Left lung (tissue), 10 donors: Measurements from ENCODE around the gene APOBEC4. TPM values are rescaled to one million over a fixed set of nuclear protein-coding genes. Genes with fewer than 3 reads are reported as not detected.

Experiments
- ATAC-seq: fragments of 200-7000 bp; cut with Tn5 transposase; one replicate; pipeline ENCODE4 v1.9.1; 2020; ENCODE audit warnings: moderate library complexity
- DNase-seq, 4 donors: peaks; one replicate each; pipeline ENCODE4 v3.0.0-alpha.2; 2013 to 2020
- H3K27ac ChIP-seq, 2 donors: fragments of 200-600 bp; sonication (generic) in 1 of 2; one replicate each; pipeline versions ENCODE4 v1.5.0 to v1.8.0; 2020 to 2021
- H3K27me3 ChIP-seq, 2 donors: fragments of 200-600 bp; sonication (generic) in 1 of 2; one replicate each; pipeline versions ENCODE4 v1.5.0 to v1.8.0; 2020 to 2021
- H3K36me3 ChIP-seq, 2 donors: fragments of 200-600 bp; sonication (generic) in 1 of 2; one replicate each; pipeline versions ENCODE4 v1.5.0 to v1.8.0; 2020 to 2021
- H3K4me1 ChIP-seq, 2 donors: fragments of 200-600 bp; one replicate each; pipeline ENCODE4 v1.8.0; 2021
- H3K4me3 ChIP-seq, 2 donors: fragments of 200-600 bp; sonication (generic) in 1 of 2; one replicate each; pipeline versions ENCODE4 v1.5.0 to v1.8.0; 2020 to 2021; ENCODE audit warnings: mild to moderate bottlenecking in 1 of 2
- H3K9me3 ChIP-seq, 2 donors: fragments of 200-600 bp; sonication (generic) in 1 of 2; one replicate each; pipeline versions ENCODE4 v1.5.0 to v1.8.0; 2020 to 2021
- intact Hi-C, 2 donors: fragments of 100-400 bp; cut with DNase I; formaldehyde crosslinking; loops; one replicate each; pipeline versions ENCODE4 v1.11.2 to v1.14.2; 2022
- polyA plus RNA-seq, 6 donors: library from polyadenylated mRNA; unstranded; fragments of 120-200 nt; gene quantifications; one replicate each; pipeline ENCODE4 v1.2.1, GENCODE V29; 2013; ENCODE audit not compliant: insufficient read length in 6 of 6
- total RNA-seq, 2 donors: library from RNA; stranded (reverse); fragmentation: NEBNext Ultra II Directional; extraction: Animal tissue kit (Norgen Biotek cat#: 25700); gene quantifications; one replicate each; pipeline ENCODE4 v1.2.1, GENCODE V29; 2021
- TF ChIP-seq, protein P1 (sequence below), 2 donors: fragments of 200-600 bp; sonication (generic) in 1 of 2; IDR thresholded peaks; one replicate each; pipeline versions ENCODE4 v1.5.0 to v1.8.0; 2021; ENCODE audit warnings: antibody characterized with exemption in 2 of 2
- donor health status: DM: no; HTN: yes; CAD: no.
- donor health status: DM: no; HTN: no; CAD: no.

APOBEC4 gene
- total and polyA plus RNA-seq, 8 donors: 0.26 to 2.2 (median 0.98) TPM

GRCh38 chr1:183697814-183698590, 44.9 kb upstream of the APOBEC4 start:
- Histone ChIP-seq H3K4me3 (no peak overlapping the region), H3K27ac (no peak overlapping the region), H3K27me3 (no peaks in the 10 kb centered on the region), H3K36me3 (no peaks in the 10 kb centered on the region), H3K4me1 (peaks cover 0 to 6% of the 10 kb centered on the region in 2 donors), H3K9me3 (no peaks in the 10 kb centered on the region)
- no peak for ATAC-seq
- intact Hi-C loops: no loop called here
- TF ChIP-seq, protein P1, sequence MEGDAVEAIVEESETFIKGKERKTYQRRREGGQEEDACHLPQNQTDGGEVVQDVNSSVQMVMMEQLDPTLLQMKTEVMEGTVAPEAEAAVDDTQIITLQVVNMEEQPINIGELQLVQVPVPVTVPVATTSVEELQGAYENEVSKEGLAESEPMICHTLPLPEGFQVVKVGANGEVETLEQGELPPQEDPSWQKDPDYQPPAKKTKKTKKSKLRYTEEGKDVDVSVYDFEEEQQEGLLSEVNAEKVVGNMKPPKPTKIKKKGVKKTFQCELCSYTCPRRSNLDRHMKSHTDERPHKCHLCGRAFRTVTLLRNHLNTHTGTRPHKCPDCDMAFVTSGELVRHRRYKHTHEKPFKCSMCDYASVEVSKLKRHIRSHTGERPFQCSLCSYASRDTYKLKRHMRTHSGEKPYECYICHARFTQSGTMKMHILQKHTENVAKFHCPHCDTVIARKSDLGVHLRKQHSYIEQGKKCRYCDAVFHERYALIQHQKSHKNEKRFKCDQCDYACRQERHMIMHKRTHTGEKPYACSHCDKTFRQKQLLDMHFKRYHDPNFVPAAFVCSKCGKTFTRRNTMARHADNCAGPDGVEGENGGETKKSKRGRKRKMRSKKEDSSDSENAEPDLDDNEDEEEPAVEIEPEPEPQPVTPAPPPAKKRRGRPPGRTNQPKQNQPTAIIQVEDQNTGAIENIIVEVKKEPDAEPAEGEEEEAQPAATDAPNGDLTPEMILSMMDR (IDR thresholded peaks at IDR 0.05): no peak
- DNase-seq: no peak

DNA sequence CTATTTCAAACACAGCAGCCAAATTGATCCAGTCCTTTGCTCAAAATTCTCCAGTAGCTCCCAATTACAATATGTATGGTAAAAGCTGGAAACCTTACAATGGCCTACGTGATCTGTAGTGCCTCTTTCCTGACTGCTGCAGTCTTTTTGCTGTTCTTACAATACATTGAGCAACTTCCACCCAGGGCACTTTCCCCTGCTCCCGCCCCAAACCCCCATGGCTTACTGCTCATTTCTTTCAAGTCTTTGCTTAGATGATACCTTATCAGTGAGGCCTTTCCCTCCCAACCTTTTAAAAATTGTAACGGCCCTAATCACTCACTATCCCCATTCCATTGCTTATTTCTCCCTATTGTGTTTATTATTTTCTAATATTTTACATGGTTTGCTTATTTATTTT, 43.9 kb upstream of the APOBEC4 start:
- Histone ChIP-seq H3K27ac (no peak overlapping the region), H3K27me3 (no peaks in the 10 kb centered on the region), H3K9me3 (no peaks in the 10 kb centered on the region), H3K4me3 (no peak overlapping the region), H3K4me1 (peaks cover 0 to 6% of the 10 kb centered on the region in 2 donors), H3K36me3 (no peaks in the 10 kb centered on the region)
- ATAC-seq (no peak), DNase-seq (no peak)
- TF ChIP-seq, protein P1 (IDR thresholded peaks at IDR 0.05): no peak
- intact Hi-C loops: no loop called here

DNA sequence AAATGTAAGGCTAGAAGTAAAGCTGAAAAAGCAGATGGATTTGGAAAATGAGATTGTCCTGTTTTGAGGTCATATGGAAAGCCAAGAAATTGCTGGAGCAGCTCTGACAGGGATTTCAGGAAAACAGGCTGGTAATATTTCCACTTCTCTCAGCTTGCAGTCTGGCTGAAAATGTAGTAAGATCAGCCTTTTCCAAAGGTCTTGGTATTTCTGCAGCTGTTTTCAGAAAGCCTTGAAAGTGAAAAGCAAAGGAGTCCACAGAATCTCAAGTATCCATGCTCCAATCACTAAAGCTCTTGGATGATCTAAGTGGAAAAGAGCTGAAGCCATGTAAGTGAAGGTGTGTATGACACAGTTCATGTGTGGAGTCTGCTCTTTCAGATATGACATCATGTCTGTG, 41.6 kb upstream of the APOBEC4 start:
- TF ChIP-seq, protein P1 (IDR thresholded peaks at IDR 0.05): no peak
- no peaks in the 10 kb centered on the region for H3K27me3 ChIP-seq
- no peak for ATAC-seq
- H3K27ac ChIP-seq: no peak overlapping the region
- H3K4me1 ChIP-seq: peaks cover 0 to 6% of the 10 kb centered on the region in 2 donors
- DNase-seq: peak in 1 of 4 donors; percentile 40
- no peak overlapping the region for H3K4me3 ChIP-seq
- H3K36me3 ChIP-seq: no peaks in the 10 kb centered on the region
- H3K9me3 ChIP-seq: no peaks in the 10 kb centered on the region
- intact Hi-C loops: no loop called here

GRCh38 chr1:183694066-183694465, 41.0 kb upstream of the APOBEC4 start:
- Histone ChIP-seq H3K27ac (no peak overlapping the region), H3K27me3 (no peaks in the 10 kb centered on the region), H3K4me3 (no peak overlapping the region), H3K4me1 (peaks cover 0 to 6% of the 10 kb centered on the region in 2 donors), H3K36me3 (no peaks in the 10 kb centered on the region), H3K9me3 (no peaks in the 10 kb centered on the region)
- DNase-seq (no peak), ATAC-seq (peak; percentile 53)
- intact Hi-C loops: no loop called here
- TF ChIP-seq, protein P1 (IDR thresholded peaks at IDR 0.05): no peak

- intact Hi-C loops: no loop called here
- H3K36me3 ChIP-seq: no peaks in the 10 kb centered on the region
- no peaks in the 10 kb centered on the region for H3K9me3 ChIP-seq
- peaks cover 0 to 3% of the 10 kb centered on the region in 2 donors for H3K4me1 ChIP-seq
- ATAC-seq: no peak
- H3K27ac ChIP-seq: no peak overlapping the region
- TF ChIP-seq, protein P1 (IDR thresholded peaks at IDR 0.05): no peak
- no peak for DNase-seq
- H3K27me3 ChIP-seq: no peaks in the 10 kb centered on the region
- H3K4me3 ChIP-seq: no peak overlapping the region
These were observed 40.4 kb upstream of the APOBEC4 start for GRCh38 chr1:183693521-183693920.
